ENCODE results near the gene TPSD1.

DNA sequence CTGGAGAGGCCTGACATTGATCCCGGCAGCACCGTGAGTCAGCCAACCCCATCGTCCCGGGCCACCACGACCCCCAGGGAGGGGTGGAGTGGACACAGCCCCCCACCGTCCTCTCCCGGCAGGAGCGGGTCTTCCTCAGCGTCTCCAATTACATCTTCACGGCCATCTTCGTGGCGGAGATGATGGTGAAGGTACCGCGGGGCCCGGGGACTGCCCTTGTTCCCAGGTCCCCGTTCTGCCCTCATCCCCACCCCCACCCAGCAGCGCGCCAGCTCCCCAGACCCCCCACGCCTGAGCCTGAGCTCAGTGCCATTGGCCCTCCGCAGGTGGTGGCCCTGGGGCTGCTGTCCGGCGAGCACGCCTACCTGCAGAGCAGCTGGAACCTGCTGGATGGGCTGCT lies 45.4 kb upstream of the TPSD1 start:
- TF ChIP-seq, protein P1, sequence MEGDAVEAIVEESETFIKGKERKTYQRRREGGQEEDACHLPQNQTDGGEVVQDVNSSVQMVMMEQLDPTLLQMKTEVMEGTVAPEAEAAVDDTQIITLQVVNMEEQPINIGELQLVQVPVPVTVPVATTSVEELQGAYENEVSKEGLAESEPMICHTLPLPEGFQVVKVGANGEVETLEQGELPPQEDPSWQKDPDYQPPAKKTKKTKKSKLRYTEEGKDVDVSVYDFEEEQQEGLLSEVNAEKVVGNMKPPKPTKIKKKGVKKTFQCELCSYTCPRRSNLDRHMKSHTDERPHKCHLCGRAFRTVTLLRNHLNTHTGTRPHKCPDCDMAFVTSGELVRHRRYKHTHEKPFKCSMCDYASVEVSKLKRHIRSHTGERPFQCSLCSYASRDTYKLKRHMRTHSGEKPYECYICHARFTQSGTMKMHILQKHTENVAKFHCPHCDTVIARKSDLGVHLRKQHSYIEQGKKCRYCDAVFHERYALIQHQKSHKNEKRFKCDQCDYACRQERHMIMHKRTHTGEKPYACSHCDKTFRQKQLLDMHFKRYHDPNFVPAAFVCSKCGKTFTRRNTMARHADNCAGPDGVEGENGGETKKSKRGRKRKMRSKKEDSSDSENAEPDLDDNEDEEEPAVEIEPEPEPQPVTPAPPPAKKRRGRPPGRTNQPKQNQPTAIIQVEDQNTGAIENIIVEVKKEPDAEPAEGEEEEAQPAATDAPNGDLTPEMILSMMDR (conservative IDR thresholded peaks at IDR 0.05; ENCODE audit: low read depth, low read length), result no peak
- no peak for TF ChIP-seq EZH2phosphoT487 (IDR thresholded peaks at IDR 0.05; ENCODE audit: borderline replicate concordance, low read length)
